Inflammatory macrophage treated with lipopolysaccharide for 1 hour (primary cell): ENCODE measurements around the gene MAGEA12.
"Not testable (repeated sequence)": the region's sequence is repeated elsewhere in the genome, so short reads cannot be mapped to it uniquely, and the experiment has no call there.

Experiments
- DNase-seq, 2 donors: peaks; one replicate each; pipeline ENCODE4 v3.0.0-alpha.2; 2020 to 2022

Gene MAGEA12

GRCh38 chrX:152733261-152733975 is at the start of gene MAGEA12, which contains the start of gene CSAG1:
MAGEA12 (plus strand) TSS chrX:152733757; CDS start chrX:152736162, 2,405 bp downstream.
CSAG1 (minus strand) TSS chrX:152733721; CDS start chrX:152732460, 1,261 bp downstream.
- DNase-seq, result no peak

GRCh38 chrX:152697952-152698931 is 35.3 kb upstream of the MAGEA12 start, which contains the start of gene MAGEA3:
MAGEA3 (plus strand) TSS chrX:152698794; CDS start chrX:152700833, 2,039 bp downstream.
- DNase-seq, result not testable (repeated sequence)

GRCh38 chrX:152700390-152700789 is 33.2 kb upstream of the MAGEA12 start:
- DNase-seq, result not testable (repeated sequence)

- DNase-seq, result not testable (repeated sequence)
Measured at GRCh38 chrX:152706500-152706899, 27.1 kb upstream of the MAGEA12 start.

GRCh38 chrX:152709173-152709572 is 24.4 kb upstream of the MAGEA12 start, which contains the start of gene CSAG2:
CSAG2 (minus strand) TSS chrX:152709273; CDS start chrX:152709112, 161 bp downstream.
- DNase-seq, result not testable (repeated sequence)

- DNase-seq, result not testable (repeated sequence)
Measured at GRCh38 chrX:152713195-152713594, 20.4 kb upstream of the MAGEA12 start.

- not testable (repeated sequence) for DNase-seq
Measured at GRCh38 chrX:152713815-152714787, 19.5 kb upstream of the MAGEA12 start, which contains the start of gene MAGEA2B. MAGEA2B (plus strand) TSS chrX:152714628; CDS start chrX:152717107, 2,479 bp downstream.

- no peak for DNase-seq
Measured at GRCh38 chrX:152725409-152725808, 8.1 kb upstream of the MAGEA12 start.

GRCh38 chrX:152734143-152734858 is 744 bp downstream of the MAGEA12 start:
- DNase-seq, result not testable (repeated sequence)

GRCh38 chrX:152735101-152735500 is 1.5 kb downstream of the MAGEA12 start:
- no peak for DNase-seq

GRCh38 chrX:152735860-152736511 is 2.4 kb downstream of the MAGEA12 start:
- DNase-seq, result no peak

- DNase-seq, result not testable (repeated sequence)
Measured at GRCh38 chrX:152736528-152736927, 3.0 kb downstream of the MAGEA12 start.

- DNase-seq, result no peak
Measured at GRCh38 chrX:152738560-152738959, 5.0 kb downstream of the MAGEA12 start.

- DNase-seq, result not testable (repeated sequence)
Measured at GRCh38 chrX:152753686-152754650, 20.4 kb downstream of the MAGEA12 start, which contains the start of gene MAGEA2. MAGEA2 (minus strand) TSS chrX:152753842; CDS start chrX:152751363, 2,479 bp downstream.

GRCh38 chrX:152754871-152755270 is 21.3 kb downstream of the MAGEA12 start:
- not testable (repeated sequence) for DNase-seq

GRCh38 chrX:152758918-152759317 is 25.4 kb downstream of the MAGEA12 start, which contains the start of gene CSAG3:
CSAG3 (plus strand) TSS chrX:152759218.
- DNase-seq, result not testable (repeated sequence)

GRCh38 chrX:152759544-152759943 is 26.0 kb downstream of the MAGEA12 start:
- not testable (repeated sequence) for DNase-seq

GRCh38 chrX:152761582-152761981 is 28.0 kb downstream of the MAGEA12 start:
- DNase-seq, result not testable (repeated sequence)

- not testable (repeated sequence) for DNase-seq
Measured at GRCh38 chrX:152766562-152766961, 33.0 kb downstream of the MAGEA12 start.
